SIG-M5 (cell line): ENCODE results near the gene PLEKHG5.

Experiments
- DNase-seq: peaks from one replicate; lab custom pipeline; 2025; lab: John Stamatoyannopoulos, UW

PLEKHG5 gene

DNA sequence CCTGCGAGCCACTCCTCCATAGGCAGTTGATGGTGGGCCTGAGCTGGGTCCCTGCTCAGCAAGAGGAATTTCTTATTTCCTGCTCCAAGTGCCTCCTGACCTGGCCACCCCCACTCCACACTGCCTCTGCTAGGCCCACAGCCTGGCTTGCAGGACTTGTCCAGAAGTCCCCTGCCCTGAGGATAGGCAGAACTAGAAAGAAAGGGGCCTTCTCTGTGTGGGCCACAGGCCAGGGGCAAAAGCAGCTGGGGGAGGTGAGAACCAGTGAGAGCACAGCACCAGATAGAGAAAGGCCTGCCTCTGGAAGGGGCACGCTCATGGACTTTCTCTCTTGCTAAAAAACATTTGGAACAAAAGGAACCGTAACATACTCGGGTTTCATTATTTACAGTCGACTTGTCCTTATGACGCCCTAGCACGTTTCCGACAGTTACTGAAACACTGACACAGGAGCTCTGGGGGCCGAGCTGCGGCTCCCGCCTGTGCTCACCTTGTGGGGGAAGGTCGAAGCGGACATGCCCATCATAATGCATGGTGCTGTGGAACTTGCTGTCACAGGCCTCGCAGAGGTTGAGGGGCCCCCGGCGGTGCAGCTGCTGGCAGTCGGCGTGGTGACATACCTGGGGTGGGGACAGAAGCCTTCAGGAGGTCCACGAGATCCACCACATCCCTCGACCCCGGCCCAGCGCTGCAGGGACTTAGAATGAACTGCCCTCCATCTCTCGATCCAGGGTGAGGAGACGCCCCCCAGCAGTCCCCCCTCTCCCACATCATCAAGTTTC is 14.2 kb downstream of the PLEKHG5 start:
- no peak for DNase-seq

DNA sequence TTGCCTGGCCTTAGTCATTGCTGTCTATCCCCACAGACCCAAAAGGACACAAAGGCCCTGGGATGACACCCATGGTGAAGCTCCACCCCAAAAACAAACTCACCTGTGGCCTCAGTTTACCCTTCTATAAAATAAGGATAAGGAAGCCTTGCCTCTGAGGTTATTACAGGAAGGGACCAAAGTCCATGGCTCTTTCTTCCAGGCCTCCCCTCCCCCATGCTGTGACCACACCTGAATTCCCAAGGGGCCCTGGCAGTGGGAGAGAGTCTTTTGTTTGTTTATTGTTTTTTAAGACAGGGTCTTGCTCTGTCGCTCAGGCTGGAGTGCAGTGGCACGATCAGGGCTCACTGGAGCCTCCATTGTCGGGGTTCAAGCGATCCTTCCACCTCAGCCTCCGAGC is 15.0 kb downstream of the PLEKHG5 start:
- no peak for DNase-seq

DNA sequence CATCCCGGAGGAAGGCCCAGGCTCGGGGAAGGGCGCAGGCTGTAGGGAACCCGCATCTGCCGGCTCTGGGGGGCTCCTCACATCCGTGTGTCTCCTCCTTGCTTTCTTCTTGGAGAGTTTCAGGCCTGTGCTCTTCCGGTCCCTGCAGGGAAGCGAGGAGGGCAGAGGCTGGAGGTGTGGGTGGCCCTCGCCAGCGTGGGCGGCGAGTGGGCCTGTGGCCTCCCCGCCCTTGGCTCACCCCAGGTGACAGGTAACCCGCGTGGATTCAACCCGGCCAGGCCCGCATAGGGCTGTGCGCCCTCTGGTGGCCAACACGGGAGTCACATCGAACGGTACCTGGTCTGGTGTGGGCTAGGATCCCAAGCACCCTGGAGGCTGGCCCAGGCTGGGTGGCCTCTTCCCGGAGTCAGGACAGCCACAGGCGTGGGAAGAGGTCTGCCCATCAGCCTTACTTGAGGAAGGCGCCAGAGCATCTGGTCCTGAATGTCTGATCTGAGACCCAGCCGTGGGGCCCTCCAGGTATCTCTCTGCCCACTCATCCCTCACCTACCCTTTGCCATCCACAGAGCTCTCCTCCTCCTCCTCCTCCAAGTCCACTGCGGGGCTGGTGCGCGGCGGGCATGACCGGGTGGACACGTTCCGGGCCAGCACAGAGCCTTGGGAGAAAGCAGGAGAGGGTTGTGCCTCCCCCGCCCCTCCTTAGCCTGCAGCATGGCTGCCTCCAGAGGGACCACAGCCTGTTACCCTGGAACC is 15.9 kb downstream of the PLEKHG5 start:
- no peak for DNase-seq

DNA sequence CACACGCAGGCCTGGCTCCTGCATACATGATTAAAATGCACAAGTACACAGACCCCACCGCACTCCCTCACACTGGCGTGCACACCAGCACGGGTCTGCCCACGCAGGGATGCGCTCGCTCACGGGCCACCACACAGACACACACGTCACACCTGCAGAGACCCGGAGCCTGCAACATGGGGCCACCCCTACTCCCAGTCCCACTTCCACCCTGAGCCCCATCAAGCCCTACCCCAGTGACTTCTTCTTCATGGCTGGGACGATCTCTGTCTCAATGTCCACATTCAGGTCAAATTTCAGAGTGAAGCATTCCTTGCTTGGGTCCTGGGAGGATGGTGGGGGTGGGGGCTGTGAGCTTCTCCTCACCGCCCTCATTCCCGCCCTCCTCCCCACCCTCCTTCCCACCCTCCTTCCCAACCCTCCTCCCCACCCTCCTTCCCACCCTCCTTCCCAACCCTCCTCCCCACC is 16.6 kb downstream of the PLEKHG5 start:
- no peak for DNase-seq

DNA sequence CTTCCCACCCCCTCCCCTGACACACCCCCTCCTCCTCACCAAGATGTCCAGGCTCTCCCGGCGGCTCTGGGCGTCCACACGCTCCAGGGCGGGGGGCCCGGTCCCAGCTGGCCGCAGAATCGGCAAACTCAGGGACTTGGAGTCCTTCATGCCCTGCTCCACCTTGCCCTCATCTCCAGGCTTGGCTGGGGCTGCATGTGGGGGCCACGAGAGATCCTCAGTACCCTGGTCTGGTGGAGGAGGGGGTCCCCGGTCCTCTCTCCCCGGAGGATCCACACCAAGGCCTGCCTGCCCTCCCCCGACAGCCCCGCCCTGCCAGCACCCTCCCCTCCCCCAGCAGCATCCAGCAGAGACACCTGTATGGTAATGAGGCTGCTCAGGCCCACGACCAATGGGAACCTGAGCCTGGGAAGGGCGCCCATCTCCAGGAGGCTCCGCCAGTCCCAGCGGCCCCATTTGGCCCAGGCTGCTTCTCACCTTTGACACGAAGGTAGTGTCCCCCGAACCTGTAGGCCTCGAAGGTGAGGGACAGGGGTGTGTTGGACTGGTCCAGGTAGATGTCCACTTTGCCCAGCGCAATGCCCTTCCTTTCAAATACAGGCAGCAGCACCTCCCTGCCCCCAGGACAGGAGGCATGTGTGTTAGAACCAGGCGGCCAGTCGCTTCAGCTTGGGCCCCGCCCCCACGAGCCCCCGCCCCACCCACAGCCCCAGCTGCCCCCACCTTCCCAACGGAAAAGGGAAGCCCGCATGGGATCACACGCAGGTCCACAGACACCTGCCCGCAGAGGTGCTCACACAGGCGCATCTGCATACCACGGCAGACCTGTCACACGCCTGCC is 17.3 kb downstream of the PLEKHG5 start:
- DNase-seq: no peak

DNA sequence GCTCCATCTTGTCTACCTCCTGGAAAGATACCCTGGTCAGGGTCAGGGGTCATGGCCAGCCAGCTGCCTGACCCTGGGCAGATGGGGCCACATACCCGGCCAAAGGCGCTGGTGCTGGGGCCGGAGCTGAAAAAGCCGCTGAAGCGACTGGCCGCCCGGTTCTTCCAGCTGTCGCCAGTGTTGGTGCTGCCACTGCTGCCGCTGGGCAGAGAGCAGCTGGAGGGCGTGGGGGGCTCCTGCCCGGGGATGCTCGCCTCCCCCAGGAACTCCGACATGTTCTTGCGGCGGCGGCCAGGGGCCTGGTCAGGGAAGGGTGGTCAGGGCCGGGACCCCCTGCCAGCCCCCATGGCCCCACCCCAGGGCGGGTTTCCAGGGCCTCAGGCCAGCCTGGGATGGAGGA is 18.3 kb downstream of the PLEKHG5 start:
- DNase-seq: no peak

DNA sequence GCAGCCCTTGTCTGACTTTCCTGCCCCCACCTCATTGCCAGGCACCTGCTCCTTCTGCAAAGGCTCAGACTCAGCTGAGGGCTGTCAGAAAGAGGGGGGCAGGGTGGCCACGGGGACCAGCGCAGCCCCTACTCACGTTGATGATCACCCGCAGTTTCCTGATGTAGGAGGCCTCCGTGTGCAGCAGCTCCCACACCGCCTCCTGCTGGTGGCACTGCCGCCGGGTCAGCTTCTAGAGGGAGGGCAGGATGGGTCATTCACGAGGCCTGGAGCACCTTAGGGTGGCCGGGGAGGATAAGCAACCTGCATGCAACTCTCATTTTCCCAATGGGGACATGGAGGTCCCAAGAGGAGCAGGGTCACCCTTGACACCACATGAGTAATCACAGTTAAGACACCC is 19.1 kb downstream of the PLEKHG5 start:
- DNase-seq: no peak

DNA sequence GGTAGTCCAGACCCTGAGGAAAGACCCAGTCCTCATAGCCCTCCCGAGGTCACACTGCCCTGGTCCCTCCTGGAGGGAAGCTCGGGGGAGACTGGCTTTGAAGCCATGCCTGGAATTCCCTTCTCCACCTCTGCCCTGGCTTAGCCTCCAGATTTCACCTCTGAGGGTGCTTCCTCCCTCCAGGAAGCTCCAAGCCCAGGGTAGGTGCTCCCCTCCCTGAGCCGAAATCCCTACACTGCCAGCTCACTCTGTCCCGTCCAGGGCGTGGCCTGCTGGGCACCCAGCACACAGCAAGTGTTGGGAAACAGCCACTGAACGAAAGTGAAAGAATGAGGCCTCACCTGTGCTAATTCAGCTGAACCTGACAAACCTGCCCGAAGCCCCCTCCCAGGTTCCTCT is 19.5 kb downstream of the PLEKHG5 start:
- DNase-seq: no peak

DNA sequence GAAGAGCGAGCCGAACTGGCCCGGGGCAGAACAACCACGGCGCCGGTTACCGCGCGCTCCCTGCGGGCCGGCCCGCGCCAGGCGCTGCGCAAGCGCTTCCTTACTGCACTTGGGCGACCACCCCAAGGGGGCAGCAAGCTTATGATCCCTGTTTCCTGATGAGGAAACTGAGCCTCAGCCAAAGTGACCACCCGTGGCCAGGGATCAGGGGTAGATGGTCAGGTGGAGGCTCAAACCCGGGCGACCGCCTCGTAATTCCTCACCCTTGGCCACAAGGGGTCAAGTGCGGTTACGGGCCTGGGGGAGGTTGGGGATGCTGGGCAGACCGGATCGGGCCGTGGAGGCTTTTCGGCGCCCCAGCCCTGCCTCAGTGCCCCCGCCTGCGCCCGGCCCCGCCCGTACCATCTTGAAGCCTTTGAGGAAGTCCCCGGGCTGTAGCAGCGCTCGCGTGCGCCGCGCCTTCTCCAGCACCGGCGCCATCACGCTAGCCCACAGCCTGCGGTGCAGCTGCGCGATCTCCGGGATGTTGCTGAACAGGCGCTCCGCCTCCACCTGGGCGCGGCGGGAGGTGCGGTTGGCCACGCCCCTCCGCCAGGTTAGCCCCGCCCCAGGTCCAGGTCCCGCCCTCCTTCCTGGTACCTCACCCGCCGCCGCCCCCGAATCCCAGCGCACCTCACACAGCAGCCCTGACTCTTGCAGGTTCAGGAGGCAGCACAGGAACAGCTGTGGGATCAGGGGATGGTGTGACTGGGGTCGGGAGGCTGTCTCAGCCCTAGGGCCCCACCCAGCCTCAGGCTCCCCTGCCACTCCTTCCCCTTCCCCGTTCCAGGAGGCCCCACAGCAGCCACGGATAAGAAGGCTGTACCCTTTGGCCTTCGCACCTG is 20.1 kb downstream of the PLEKHG5 start:
- DNase-seq: no peak

DNA sequence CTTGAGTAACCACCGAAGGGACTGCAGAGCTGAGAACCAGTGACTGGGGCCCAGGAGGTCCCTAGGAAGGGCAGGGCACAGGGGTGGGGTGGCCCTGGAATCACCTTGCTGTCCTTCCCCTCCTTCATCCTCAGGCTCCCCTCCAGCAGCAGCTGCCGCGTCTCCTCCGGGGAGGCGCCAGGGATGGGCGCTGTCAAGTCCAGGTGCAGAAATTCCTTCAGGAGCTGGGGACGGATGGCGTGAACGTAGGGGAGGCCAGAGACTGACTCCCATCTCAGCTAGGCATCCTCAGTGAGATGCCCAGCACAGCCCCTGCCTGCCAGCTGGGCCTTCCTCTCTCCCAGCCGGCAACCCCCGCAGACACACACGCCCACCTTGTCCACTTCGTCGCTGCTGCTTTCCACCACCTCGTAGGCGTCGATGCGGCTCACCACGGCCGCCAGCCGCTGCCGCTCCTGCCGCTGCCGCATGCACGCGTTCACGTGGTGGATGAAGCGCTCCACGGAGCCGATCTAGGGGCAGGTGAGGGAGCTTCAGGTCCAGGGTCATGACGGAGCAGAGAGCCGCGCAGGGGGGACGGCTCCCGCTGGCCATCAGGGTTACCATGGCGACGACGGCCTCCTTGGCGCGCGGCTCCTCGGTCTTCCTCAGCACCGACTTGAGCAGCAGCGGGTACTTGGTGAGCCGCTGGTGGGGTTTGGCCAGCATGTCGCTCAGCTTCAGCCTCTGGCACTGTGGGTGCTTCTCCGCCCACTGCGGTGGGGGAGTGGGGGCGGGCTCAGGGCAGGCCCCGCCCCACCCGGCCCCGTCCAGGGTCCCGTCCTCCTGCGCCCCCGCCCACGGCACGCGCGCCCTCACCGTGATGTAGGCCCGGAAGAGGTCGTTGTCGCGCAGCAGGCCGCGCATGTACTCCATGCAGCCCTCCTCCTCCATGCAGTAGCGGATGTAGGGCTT is 21.1 kb downstream of the PLEKHG5 start:
- DNase-seq: no peak

DNA sequence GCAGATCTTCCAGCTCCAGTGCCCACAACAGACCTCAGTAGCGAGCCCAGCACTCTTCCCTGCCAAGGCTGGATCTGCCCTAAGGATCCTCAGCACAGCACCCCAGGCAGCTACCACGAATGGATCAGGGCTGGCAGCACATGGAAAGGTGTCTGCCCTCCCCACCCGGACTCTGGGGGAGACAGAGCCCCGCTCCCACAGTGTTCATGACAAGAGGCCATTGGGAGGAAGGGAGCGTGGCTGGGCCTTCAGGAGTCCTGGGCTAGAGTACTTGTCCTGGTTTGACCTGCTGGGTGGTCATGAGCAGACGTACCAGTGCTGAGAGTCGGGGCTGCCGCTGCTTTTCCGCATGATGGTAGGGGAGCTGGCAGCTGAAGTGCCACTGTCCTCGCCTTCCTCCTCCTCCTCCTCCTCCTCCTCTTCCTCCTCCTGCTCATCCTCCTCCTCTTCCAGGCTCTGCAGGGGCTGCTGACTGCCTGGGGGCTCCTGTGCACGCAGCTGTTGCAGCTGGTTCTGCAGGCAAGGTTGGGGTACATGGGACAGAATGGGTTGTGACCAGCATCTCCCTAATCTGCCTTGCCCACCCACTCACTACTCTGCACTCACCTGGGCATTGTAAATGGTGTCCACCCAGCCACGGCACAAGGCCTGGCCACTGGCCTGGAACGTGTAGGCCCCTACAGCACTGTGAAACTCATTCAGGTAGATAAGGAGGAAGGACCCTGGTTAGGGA is 22.6 kb downstream of the PLEKHG5 start:
- no peak for DNase-seq

DNA sequence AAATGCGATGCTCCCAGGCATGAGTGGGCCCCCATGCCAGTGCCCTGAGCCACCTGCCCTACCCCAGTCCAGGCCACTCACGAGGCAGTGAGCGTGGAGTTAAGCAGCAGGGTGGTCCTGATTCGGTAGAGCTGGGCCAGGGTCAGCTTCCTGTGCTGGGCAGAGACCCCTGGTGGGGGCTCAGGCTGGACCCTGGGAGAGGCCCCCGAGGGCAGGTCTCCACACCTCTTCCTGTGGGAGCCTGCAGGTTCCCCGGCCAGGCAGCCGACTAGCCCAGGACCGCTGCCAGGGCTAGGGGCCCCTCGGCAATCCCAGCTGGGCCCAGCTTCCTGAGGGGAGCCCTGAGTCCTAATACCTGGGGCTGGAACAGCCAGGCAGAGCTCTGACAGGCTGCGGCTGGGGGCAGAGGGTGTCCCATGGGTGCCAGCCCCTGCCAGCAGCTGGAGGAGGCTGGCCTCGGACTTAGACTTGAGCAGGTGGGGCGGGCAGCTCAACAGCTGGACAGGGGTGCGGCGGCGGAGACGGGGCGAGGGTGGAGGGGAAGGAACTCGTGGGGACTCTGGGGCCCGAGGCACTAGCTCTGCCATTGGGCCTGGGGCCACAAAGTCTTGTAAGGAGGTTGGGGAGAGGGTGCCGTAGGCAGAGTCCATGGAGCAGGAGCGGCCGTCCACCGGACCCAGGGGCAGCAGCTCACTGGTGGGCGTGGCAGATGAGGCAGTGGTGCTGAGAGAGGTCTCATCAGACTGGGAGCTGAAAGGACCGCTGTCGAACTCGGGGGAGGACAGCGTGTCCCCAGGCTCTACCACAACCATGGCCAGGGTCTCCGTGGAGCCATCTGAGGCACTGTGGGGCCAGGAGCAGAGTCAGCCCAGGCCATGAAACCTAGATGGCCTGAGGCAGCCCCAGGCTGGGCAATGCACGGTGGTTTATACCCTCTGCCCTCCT is 23.5 kb downstream of the PLEKHG5 start:
- DNase-seq: no peak

DNA sequence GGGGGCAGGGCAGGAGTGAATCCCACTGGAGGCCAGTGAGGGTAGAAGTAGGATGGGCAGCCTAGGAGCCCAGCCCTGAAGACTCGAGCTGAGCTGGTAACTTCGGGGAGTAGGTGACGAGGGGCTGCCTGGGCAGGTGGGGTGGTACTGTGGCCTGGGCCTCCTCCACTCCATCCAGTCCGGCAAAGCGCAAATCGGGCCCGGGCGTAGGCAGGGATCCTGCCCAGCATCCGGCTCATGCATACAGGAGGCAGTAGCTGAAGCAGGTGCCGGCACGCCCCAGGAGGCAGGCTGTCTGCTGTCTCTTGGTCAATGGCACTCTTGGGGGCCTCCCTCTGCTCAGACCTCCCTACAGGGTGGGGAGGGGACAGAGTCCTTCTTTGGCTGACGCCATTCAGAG is 24.2 kb downstream of the PLEKHG5 start:
- DNase-seq: no peak

DNA sequence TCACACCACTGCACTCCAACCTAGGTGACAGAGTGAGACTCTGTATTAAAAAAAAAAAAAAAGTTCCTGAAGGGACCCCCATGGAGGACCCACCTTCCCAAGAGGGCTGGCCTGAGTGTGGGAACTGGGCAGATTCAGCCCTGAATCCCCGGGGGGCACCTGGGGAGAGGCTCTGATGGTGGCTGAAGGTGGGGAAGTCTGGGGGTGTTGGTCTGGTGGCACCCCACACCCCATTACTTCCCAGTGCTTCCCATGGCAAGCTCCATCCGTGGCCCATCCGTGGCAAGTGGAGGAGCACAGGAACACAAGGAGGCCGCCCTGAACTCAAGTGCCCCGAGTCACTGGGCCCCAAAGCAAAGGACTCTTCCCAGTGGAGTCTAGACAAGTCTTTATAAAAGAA is 24.7 kb downstream of the PLEKHG5 start:
- no peak for DNase-seq

DNA sequence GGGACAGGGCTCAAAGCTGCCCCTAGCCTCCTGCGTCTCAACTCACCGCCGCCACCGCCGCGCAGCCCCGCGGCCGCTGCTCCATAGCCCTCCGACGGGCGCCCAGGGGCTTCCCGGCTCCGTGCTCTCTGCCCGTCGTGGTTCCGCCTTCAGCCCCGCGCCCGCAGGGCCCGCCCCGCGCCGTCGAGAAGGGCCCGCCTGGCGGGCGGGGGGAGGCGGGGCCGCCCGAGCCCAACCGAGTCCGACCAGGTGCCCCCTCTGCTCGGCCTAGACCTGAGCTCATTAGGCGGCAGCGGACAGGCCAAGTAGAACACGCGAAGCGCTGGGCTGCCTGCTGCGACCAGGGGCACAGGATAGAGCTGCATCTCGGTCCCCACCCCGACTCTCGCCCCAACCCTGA is 25.4 kb downstream of the PLEKHG5 start, which contains the start of gene TNFRSF25:
TNFRSF25 (minus strand) TSS at position 151 of the 400 bp plus-strand sequence; CDS start at position 85, 66 bp downstream.
- no peak for DNase-seq

DNA sequence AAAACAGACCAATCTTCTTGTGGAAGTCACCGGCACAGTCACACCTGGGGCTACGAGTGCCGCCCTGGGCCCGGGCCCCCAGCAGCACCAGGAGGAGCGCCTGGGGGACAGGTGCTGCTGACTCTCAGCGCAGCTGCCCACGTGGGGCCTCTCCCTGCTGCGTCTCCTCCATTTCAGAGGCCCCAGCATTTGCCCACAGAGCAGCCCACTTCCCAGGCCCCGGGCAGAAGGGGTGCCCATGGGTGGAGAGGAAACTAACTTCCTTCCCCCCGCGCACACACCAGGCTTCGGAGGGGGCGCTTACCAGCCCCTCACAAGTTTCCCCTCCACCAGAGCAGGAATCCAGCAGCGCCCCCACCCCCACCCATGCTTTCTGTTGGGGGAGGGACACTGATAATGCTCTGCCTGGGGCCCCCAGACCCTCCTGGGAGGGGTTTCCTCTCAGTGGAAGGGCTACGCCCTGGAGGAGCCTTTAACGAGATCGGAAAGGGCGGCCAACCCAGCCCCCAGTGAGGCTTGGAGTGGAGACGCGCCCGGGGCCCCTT is 25.9 kb downstream of the PLEKHG5 start:
- no peak for DNase-seq

DNA sequence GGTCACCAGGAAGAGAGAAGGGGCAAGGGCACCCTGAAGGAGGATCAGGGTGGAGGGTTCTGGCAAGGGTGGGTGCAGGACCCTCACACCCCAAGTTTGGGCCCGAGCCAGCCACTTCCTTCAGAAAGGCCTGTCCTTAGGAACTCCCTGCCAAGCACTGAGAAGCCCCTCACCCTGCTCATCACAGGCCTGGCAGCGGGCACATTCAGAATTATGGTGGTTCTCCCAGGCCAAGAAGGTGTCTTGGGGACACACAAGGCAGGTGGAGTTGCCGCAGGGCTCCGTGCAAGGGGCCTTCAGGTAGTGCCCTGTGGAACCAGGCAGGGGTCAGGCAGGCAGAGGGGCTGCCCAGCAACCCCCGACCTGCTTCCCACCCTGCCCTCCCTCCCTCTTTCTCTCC is 26.6 kb downstream of the PLEKHG5 start:
- no peak for DNase-seq

DNA sequence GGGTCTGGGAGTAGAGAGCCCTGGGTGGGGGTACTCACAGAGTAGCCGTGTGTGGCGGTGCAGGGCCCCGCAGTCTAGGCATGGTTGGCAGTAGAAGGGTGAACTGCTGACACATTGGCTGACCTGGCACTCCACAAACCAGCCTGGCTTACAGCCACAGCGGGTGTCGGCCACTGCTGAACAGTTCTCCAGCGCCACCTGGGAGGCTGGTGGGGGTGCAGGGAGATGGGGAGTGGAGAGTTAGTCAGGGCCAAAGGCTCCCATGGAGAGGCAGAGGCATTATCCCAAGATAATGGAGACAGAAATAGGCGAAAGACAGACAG is 27.0 kb downstream of the PLEKHG5 start:
- no peak for DNase-seq

DNA sequence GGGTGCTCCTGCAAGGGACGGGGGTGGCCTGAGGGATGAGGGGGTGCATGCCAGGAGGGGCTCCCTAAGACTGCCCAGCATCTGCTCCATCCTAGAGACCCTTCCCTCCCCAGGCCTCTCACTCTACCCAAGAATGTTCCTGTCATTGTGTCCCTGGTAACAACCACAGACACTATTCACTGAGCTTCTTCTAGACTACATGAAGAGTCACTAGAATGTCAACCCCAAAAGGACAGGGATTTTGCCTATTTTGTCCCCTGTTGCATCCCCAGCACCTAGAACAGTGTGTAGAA is 28.4 kb downstream of the PLEKHG5 start:
- DNase-seq: no peak
